Measurements from ENCODE around the gene FAM222A. TPM values are rescaled to one million over a fixed set of nuclear protein-coding genes. Genes with fewer than 3 reads are reported as not detected.

Gene FAM222A
- polyA plus RNA-seq, 1 donor from 2014 or later: 8.5 TPM

- Histone ChIP-seq H3F3A (ENCODE audit: insufficient read depth, low read length, poor library complexity, severe bottlenecking) (no peaks in the 10 kb centered on the region), H3K27ac (ENCODE audit: low read length) (no peak overlapping the region), H3K27me3 (ENCODE audit: insufficient read depth, low read depth, low read length) (no peaks in the 10 kb centered on the region), H4K20me1 (ENCODE audit: insufficient read depth) (no peaks in the 10 kb centered on the region), H3K9me3 (ENCODE audit: low read length) (no peaks in the 10 kb centered on the region), H3K9ac (ENCODE audit: low read length) (no peak overlapping the region), H3K36me3 (ENCODE audit: insufficient read depth, low read length) (no peaks in the 10 kb centered on the region), H3K79me2 (replicated peaks; ENCODE audit: insufficient read depth, low read length) (no peaks in the 10 kb centered on the region), H3K4me3 (ENCODE audit: low read length) (no peak overlapping the region), H3K4me2 (ENCODE audit: low read length) (no peak overlapping the region), H3K9me2 (ENCODE audit: insufficient read depth, low read length) (no peaks in the 10 kb centered on the region), H2AFZ (ENCODE audit: low read depth, low read length) (no peak overlapping the region)
- TF ChIP-seq REST (IDR thresholded peaks at IDR 0.05; ENCODE audit: borderline replicate concordance) (no peak), POLR2AphosphoS5 (IDR thresholded peaks at IDR 0.05) (no peak), TAF1 (IDR thresholded peaks at IDR 0.05; ENCODE audit: low read depth) (no peak), EZH2 (IDR thresholded peaks at IDR 0.05; ENCODE audit: borderline replicate concordance, insufficient read depth, low read length, poor library complexity, severe bottlenecking) (no peak), SMC3 (conservative IDR thresholded peaks at IDR 0.05; ENCODE audit: poor library complexity) (no peak), MXI1 (conservative IDR thresholded peaks at IDR 0.05; ENCODE audit: poor library complexity, severe bottlenecking) (no peak), CTCF (IDR thresholded peaks at IDR 0.05; ENCODE audit: poor library complexity, severe bottlenecking) (no peak)
These were observed 80.3 kb downstream of the FAM222A start for GRCh38 chr12:109793826-109794501.

- no peaks in the 10 kb centered on the region for H3K9me3 ChIP-seq (ENCODE audit: low read length)
- no peaks in the 10 kb centered on the region for H3K27me3 ChIP-seq (ENCODE audit: insufficient read depth, low read depth, low read length)
- no peaks in the 10 kb centered on the region for H3K79me2 ChIP-seq (replicated peaks; ENCODE audit: insufficient read depth, low read length)
- no peak overlapping the region for H3K4me3 ChIP-seq (ENCODE audit: low read length)
- no peaks in the 10 kb centered on the region for H4K20me1 ChIP-seq (ENCODE audit: insufficient read depth)
- H3K9ac ChIP-seq (ENCODE audit: low read length): no peak overlapping the region
- H2AFZ ChIP-seq (ENCODE audit: low read depth, low read length): no peak overlapping the region
- no peaks in the 10 kb centered on the region for H3K36me3 ChIP-seq (ENCODE audit: insufficient read depth, low read length)
- no peak for TF ChIP-seq EZH2 (IDR thresholded peaks at IDR 0.05; ENCODE audit: borderline replicate concordance, insufficient read depth, low read length, poor library complexity, severe bottlenecking)
- no peak overlapping the region for H3K27ac ChIP-seq (ENCODE audit: low read length)
- H3K9me2 ChIP-seq (ENCODE audit: insufficient read depth, low read length): no peaks in the 10 kb centered on the region
- no peaks in the 10 kb centered on the region for H3F3A ChIP-seq (ENCODE audit: insufficient read depth, low read length, poor library complexity, severe bottlenecking)
- H3K4me2 ChIP-seq (ENCODE audit: low read length): no peak overlapping the region
These were observed 81.4 kb downstream of the FAM222A start for GRCh38 chr12:109795023-109795422.

GRCh38 chr12:109796057-109796456 lies 82.4 kb downstream of the FAM222A start:
- H3K9me3 ChIP-seq (ENCODE audit: low read length): no peaks in the 10 kb centered on the region
- TF ChIP-seq TAF1 (IDR thresholded peaks at IDR 0.05; ENCODE audit: low read depth) (no peak), CTCF (IDR thresholded peaks at IDR 0.05; ENCODE audit: poor library complexity, severe bottlenecking) (no peak), EP300 (conservative IDR thresholded peaks at IDR 0.05; ENCODE audit: poor library complexity, severe bottlenecking) (no peak), SMC3 (conservative IDR thresholded peaks at IDR 0.05; ENCODE audit: poor library complexity) (no peak), EZH2 (IDR thresholded peaks at IDR 0.05; ENCODE audit: borderline replicate concordance, insufficient read depth, low read length, poor library complexity, severe bottlenecking) (no peak), POLR2AphosphoS5 (IDR thresholded peaks at IDR 0.05) (no peak), MXI1 (conservative IDR thresholded peaks at IDR 0.05; ENCODE audit: poor library complexity, severe bottlenecking) (no peak), REST (IDR thresholded peaks at IDR 0.05; ENCODE audit: borderline replicate concordance) (no peak), RAD21 (conservative IDR thresholded peaks at IDR 0.05) (no peak)
- H3K9ac ChIP-seq (ENCODE audit: low read length): no peak overlapping the region
- no peak overlapping the region for H3K4me2 ChIP-seq (ENCODE audit: low read length)
- H3K27ac ChIP-seq (ENCODE audit: low read length): no peak overlapping the region
- H2AFZ ChIP-seq (ENCODE audit: low read depth, low read length): no peak overlapping the region
- no peaks in the 10 kb centered on the region for H3F3A ChIP-seq (ENCODE audit: insufficient read depth, low read length, poor library complexity, severe bottlenecking)
- no peaks in the 10 kb centered on the region for H3K79me2 ChIP-seq (replicated peaks; ENCODE audit: insufficient read depth, low read length)
- no peaks in the 10 kb centered on the region for H3K27me3 ChIP-seq (ENCODE audit: insufficient read depth, low read depth, low read length)
- no peaks in the 10 kb centered on the region for H3K36me3 ChIP-seq (ENCODE audit: insufficient read depth, low read length)
- no peaks in the 10 kb centered on the region for H4K20me1 ChIP-seq (ENCODE audit: insufficient read depth)
- H3K9me2 ChIP-seq (ENCODE audit: insufficient read depth, low read length): no peaks in the 10 kb centered on the region
- H3K4me3 ChIP-seq (ENCODE audit: low read length): no peak overlapping the region

All from neural cell (in vitro differentiated cells).